Fibroblast of lung (primary cell): ENCODE measurements around the gene IGSF10. TPM values are rescaled to one million over a fixed set of nuclear protein-coding genes. Genes with fewer than 3 reads are reported as not detected.
"Not testable (repeated sequence)": the region's sequence is repeated elsewhere in the genome, so short reads cannot be mapped to it uniquely, and the experiment has no call there.

Experiments
- DNase-seq, 2 donors: peaks; one replicate each; pipeline versions ENCODE4 v3.0.0 to v3.0.0-alpha.2; 2010; ENCODE audit warnings: low read depth in 2 of 2
- H2AFZ ChIP-seq: 2 replicates; pipeline ENCODE4 v1.5.1; 2012; ENCODE audit warnings: low read length, control low read depth, inconsistent platforms
- H3K27ac ChIP-seq: 2 replicates; pipeline ENCODE4 v1.5.1; 2011; ENCODE audit warnings: low read length, control low read depth; ENCODE audit not compliant: insufficient read depth
- H3K27me3 ChIP-seq: 2 replicates; pipeline ENCODE4 v1.5.1; 2011; ENCODE audit warnings: mild to moderate bottlenecking, low read length; ENCODE audit not compliant: control insufficient read depth, insufficient read depth
- H3K36me3 ChIP-seq: 2 replicates; pipeline ENCODE4 v1.5.1; 2011; ENCODE audit warnings: low read length; ENCODE audit not compliant: control insufficient read depth, insufficient read depth
- H3K4me1 ChIP-seq: 2 replicates; pipeline ENCODE4 v1.5.1; 2011; ENCODE audit warnings: low read length; ENCODE audit not compliant: control insufficient read depth, insufficient read depth; ENCODE audit errors: extremely low read depth
- H3K4me2 ChIP-seq: 2 replicates; pipeline ENCODE4 v1.5.1; 2011; ENCODE audit warnings: low read length, control low read depth; ENCODE audit not compliant: insufficient read depth; ENCODE audit errors: extremely low read depth
- H3K4me3 ChIP-seq, 4 experiments: fragments of 200-600 bp in 1 of 4; sonication (generic) in 1 of 4; replicated peaks in 1 of 4; 2 replicates each; pipeline ENCODE4 v1.5.1; 2011 to 2016; ENCODE audit warnings: low read length in 4 of 4, low read depth in 3 of 4, mild to moderate bottlenecking in 3 of 4, control low read depth in 2 of 4, inconsistent platforms in 1 of 4, mixed read lengths in 1 of 4; ENCODE audit not compliant: insufficient read depth in 1 of 4; ENCODE audit errors: control extremely low read depth in 1 of 4
- H3K79me2 ChIP-seq: 2 replicates; pipeline ENCODE4 v1.5.1; 2012; ENCODE audit warnings: mild to moderate bottlenecking, low read length, inconsistent platforms; ENCODE audit not compliant: control insufficient read depth, insufficient read depth
- H3K9ac ChIP-seq: 2 replicates; pipeline ENCODE4 v1.5.1; 2011; ENCODE audit warnings: mild to moderate bottlenecking, low read length, control low read depth; ENCODE audit not compliant: insufficient read depth
- H3K9me3 ChIP-seq: 2 replicates; pipeline ENCODE4 v1.5.1; 2012; ENCODE audit warnings: low read depth, low read length; ENCODE audit not compliant: control insufficient read depth, insufficient read depth
- H4K20me1 ChIP-seq: 2 replicates; pipeline ENCODE4 v1.5.1; 2011; ENCODE audit warnings: low read length; ENCODE audit not compliant: control insufficient read depth, insufficient read depth; ENCODE audit errors: extremely low read depth
- CTCF ChIP-seq, 2 donors: IDR thresholded peaks in 1 of 2; conservative IDR thresholded peaks in 1 of 2; 1 replicate in 1 of 2; 2 replicates in 1 of 2; pipeline ENCODE4 v1.5.1; 2011 to 2012; ENCODE audit warnings: low read length in 2 of 2, control low read depth in 1 of 2, inconsistent platforms in 1 of 2, low read depth in 1 of 2, mild to moderate bottlenecking in 1 of 2
- EZH2 ChIP-seq: IDR thresholded peaks from 2 replicates; pipeline ENCODE4 v1.5.1; 2012; ENCODE audit warnings: low read length, control low read depth, mild to moderate bottlenecking; ENCODE audit errors: missing control alignments
- polyA minus RNA-seq: library from RNA; depleted of rRNA, polyadenylated mRNA; stranded (reverse); fragments of >200 nt; gene quantifications from 2 replicates; pipeline ENCODE4 v1.2.3, GENCODE V29; 2011; ENCODE audit warnings: low replicate concordance
- polyA plus RNA-seq, 2 donors: library from polyadenylated mRNA; depleted of rRNA in 1 of 2; stranded (reverse) in 1 of 2; unstranded in 1 of 2; fragments of >200 nt; gene quantifications; 2 replicates each; pipeline ENCODE4 v1.2.1, GENCODE V29; 2011 to 2012; ENCODE audit warnings: missing spikeins in 1 of 2
- total RNA-seq: library from RNA; depleted of rRNA; stranded (reverse); fragments of >200 nt; gene quantifications from 2 replicates; pipeline ENCODE4 v1.2.1, GENCODE V29; 2014

Gene IGSF10
- 45.9 and 55.0 TPM in 2 replicates for total RNA-seq
- 2.8 and 5.1 TPM in 2 replicates for polyA plus RNA-seq
- polyA plus RNA-seq (2012): 2.1 and 3.5 TPM in 2 replicates
- polyA minus RNA-seq: 1.3 and 1.8 TPM in 2 replicates

GRCh38 chr3:151460774-151461450 is at the start of gene IGSF10:
Gene IGSF10 (minus strand): TSS chr3:151461061. CDS start chr3:151458709, 2,352 bp downstream.
- Histone ChIP-seq H3K27me3 (peaks cover 2% of the 10 kb centered on the region), H3K4me3 (peak within 1 kb of the TSS; percentile 53 to 66 (median 55)), H3K4me2 (peak within 1 kb of the TSS; percentile 80), H3K4me1 (no peaks in the 10 kb centered on the region), H3K36me3 (no peaks in the 10 kb centered on the region), H3K9ac (peak within 1 kb of the TSS; percentile 16), H3K79me2 (no peaks in the 10 kb centered on the region), H2AFZ (peak within 1 kb of the TSS; percentile 67), H4K20me1 (no peaks in the 10 kb centered on the region), H3K27ac (no peak within 1 kb of the TSS), H3K9me3 (no peaks in the 10 kb centered on the region)
- no peak for DNase-seq
- TF ChIP-seq EZH2 (peak; percentile 25), CTCF (conservative IDR thresholded peaks at IDR 0.05 in 1 of 2, IDR thresholded peaks at IDR 0.05 in 1 of 2; ENCODE audit: low read depth in 1 of 2, low read length in 2 of 2) (no peak)

GRCh38 chr3:151509468-151510135 is 48.7 kb upstream of the IGSF10 start:
- not testable (repeated sequence) for H4K20me1 ChIP-seq, H3K4me3 ChIP-seq, H2AFZ ChIP-seq, H3K36me3 ChIP-seq, H3K9ac ChIP-seq, H3K4me1 ChIP-seq, H3K27ac ChIP-seq, H3K27me3 ChIP-seq, H3K79me2 ChIP-seq, DNase-seq, H3K4me2 ChIP-seq, H3K9me3 ChIP-seq

- H3K9me3 ChIP-seq: no peaks in the 10 kb centered on the region
- no peak overlapping the region for H3K9ac ChIP-seq
- H3K27ac ChIP-seq: no peak overlapping the region
- TF ChIP-seq CTCF (conservative IDR thresholded peaks at IDR 0.05 in 1 of 2, IDR thresholded peaks at IDR 0.05 in 1 of 2; ENCODE audit: low read depth in 1 of 2, low read length in 2 of 2) (no peak), EZH2 (no peak)
- H3K79me2 ChIP-seq: no peaks in the 10 kb centered on the region
- H2AFZ ChIP-seq: no peak overlapping the region
- H3K27me3 ChIP-seq: no peaks in the 10 kb centered on the region
- H3K4me1 ChIP-seq: no peaks in the 10 kb centered on the region
- H3K36me3 ChIP-seq: no peaks in the 10 kb centered on the region
- no peak for DNase-seq
- H3K4me3 ChIP-seq: no peak overlapping the region
- H4K20me1 ChIP-seq: no peaks in the 10 kb centered on the region
- H3K4me2 ChIP-seq: no peak overlapping the region
These were observed 43.7 kb upstream of the IGSF10 start for GRCh38 chr3:151504606-151505005.
